HepG2 (cell line): Measurements from ENCODE around the gene STUB1. TPM values are rescaled to one million over a fixed set of nuclear protein-coding genes. Genes with fewer than 3 reads are reported as not detected.

ENCODE experiments used
- AGO1 ChIP-seq: fragments of 200-400 bp; formaldehyde crosslinking; IDR thresholded peaks from 2 replicates; pipeline ENCODE4 v1.6.1; 2017; ENCODE audit warnings: mild to moderate bottlenecking, low read depth, low read length, moderate library complexity; ENCODE audit not compliant: poor library complexity, severe bottlenecking
- ARID5B ChIP-seq: IDR thresholded peaks from 2 replicates; pipeline ENCODE4 v1.4.0; 2020; ENCODE audit warnings: mild to moderate bottlenecking, missing genetic modification reagents
- ATF7-NPFF ChIP-seq: sonication (generic); formaldehyde crosslinking; IDR thresholded peaks from 2 replicates; pipeline ENCODE4 v1.8.1; 2023; ENCODE audit warnings: mild to moderate bottlenecking, low read depth, missing genetic modification reagents, moderate library complexity
- ELF3 ChIP-seq: IDR thresholded peaks from 2 replicates; pipeline ENCODE4 v1.6.1; 2016; ENCODE audit warnings: missing genetic modification reagents, missing compliant biosample characterization
- GABPB1 ChIP-seq: IDR thresholded peaks from 2 replicates; pipeline ENCODE4 v1.6.1; 2016; ENCODE audit warnings: mild to moderate bottlenecking, missing genetic modification reagents, moderate library complexity, missing compliant biosample characterization
- HDAC1 ChIP-seq: sonication (generic); formaldehyde crosslinking; IDR thresholded peaks from 2 replicates; pipeline ENCODE4 v1.5.1; 2020; ENCODE audit warnings: mild to moderate bottlenecking, missing genetic modification reagents
- HNRNPLL ChIP-seq: fragments of 200-400 bp; formaldehyde crosslinking; IDR thresholded peaks from 2 replicates; pipeline ENCODE4 v1.6.1; 2017; ENCODE audit warnings: mild to moderate bottlenecking, low read depth, low read length; ENCODE audit not compliant: poor library complexity, severe bottlenecking
- MEIS1 ChIP-seq: sonication (generic); formaldehyde crosslinking; IDR thresholded peaks from 2 replicates; pipeline ENCODE4 v1.9.0; 2021; ENCODE audit warnings: mild to moderate bottlenecking, missing genetic modification reagents, moderate library complexity, borderline replicate concordance
- NR2F6 ChIP-seq, 2 experiments: IDR thresholded peaks; 2 replicates each; pipeline ENCODE4 v1.6.1; 2016; ENCODE audit warnings: antibody characterized with exemption in 1 of 2, mild to moderate bottlenecking in 1 of 2
- PATZ1 ChIP-seq: sonication (generic); formaldehyde crosslinking; IDR thresholded peaks from 2 replicates; pipeline ENCODE4 v1.4.0; 2020; ENCODE audit warnings: missing genetic modification reagents
- STAT5B ChIP-seq: sonication (generic); formaldehyde crosslinking; IDR thresholded peaks from 2 replicates; pipeline ENCODE4 v1.4.0; 2020; ENCODE audit warnings: missing genetic modification reagents
- TAF1 ChIP-seq: sonication (generic); formaldehyde crosslinking; IDR thresholded peaks from 2 replicates; pipeline ENCODE4 v1.4.0; 2020; ENCODE audit warnings: missing genetic modification reagents
- ZBTB38 ChIP-seq: sonication (generic); formaldehyde crosslinking; IDR thresholded peaks from 2 replicates; pipeline ENCODE4 v1.5.1; 2020; ENCODE audit warnings: mild to moderate bottlenecking, missing genetic modification reagents
- ZC3H13 ChIP-seq: sonication (generic); formaldehyde crosslinking; IDR thresholded peaks from 2 replicates; pipeline ENCODE4 v1.8.1; 2023; ENCODE audit warnings: mild to moderate bottlenecking, missing genetic modification reagents, moderate library complexity
- ZFX ChIP-seq: sonication (generic); formaldehyde crosslinking; IDR thresholded peaks from 2 replicates; pipeline ENCODE4 v1.4.0; 2020; ENCODE audit warnings: mild to moderate bottlenecking, low read depth, missing genetic modification reagents, moderate library complexity
- ZNF350 ChIP-seq: sonication (generic); formaldehyde crosslinking; IDR thresholded peaks from 2 replicates; pipeline ENCODE4 v1.4.0; 2020; ENCODE audit warnings: mild to moderate bottlenecking, low read depth, missing genetic modification reagents, borderline replicate concordance
- ZNF383 ChIP-seq: sonication (generic); formaldehyde crosslinking; IDR thresholded peaks from 2 replicates; pipeline ENCODE4 v1.4.0; 2020; ENCODE audit warnings: missing genetic modification reagents, mild to moderate bottlenecking, borderline replicate concordance
- ZNF639 ChIP-seq: conservative IDR thresholded peaks from 2 replicates; pipeline ENCODE4 v1.6.1; 2018; ENCODE audit warnings: missing genetic modification reagents
- ZNF691 ChIP-seq: sonication (generic); formaldehyde crosslinking; IDR thresholded peaks from 2 replicates; pipeline ENCODE4 v1.4.0; 2020; ENCODE audit warnings: missing genetic modification reagents, low read depth, mild to moderate bottlenecking, borderline replicate concordance
- ZNF768 ChIP-seq: sonication (generic); formaldehyde crosslinking; IDR thresholded peaks from 2 replicates; pipeline ENCODE4 v1.4.0; 2020; ENCODE audit warnings: missing genetic modification reagents
- polyA plus RNA-seq, 8 experiments: library from polyadenylated mRNA; depleted of rRNA in 3 of 8; stranded (reverse) in 7 of 8; unstranded in 1 of 8; fragments of >200 nt; fragmentation: Illumina TruSeq in 4 of 8; extraction: Trizol in 4 of 8; gene quantifications; 2 replicates each; pipeline versions ENCODE4 v1.2.1 to v1.2.3, GENCODE V29; 2011 to 2016; ENCODE audit warnings: low read depth in 4 of 8, missing spikeins in 1 of 8, mixed read lengths in 1 of 8; ENCODE audit not compliant: insufficient read depth in 1 of 8
- total RNA-seq, 5 experiments: library from RNA; depleted of rRNA; stranded (reverse); fragments of >200 nt; fragmentation: Illumina TruSeq; extraction: Trizol; gene quantifications; 2 replicates each; pipeline ENCODE4 v1.2.3, GENCODE V29; 2016; ENCODE audit warnings: low read depth in 1 of 5

STUB1 gene
- total and polyA plus RNA-seq, 2 of the 13 experiments (the other 11 are each of a cell fraction or from before 2014, with no cell fraction given), result 52.9 to 78.2 TPM

- peak; percentile 49 for TF ChIP-seq HNRNPLL
- TF ChIP-seq GABPB1, result peak; percentile 61; the same call in 1 of the 2 replicates
- 0 out of 2 replicates have a peak, but pooled peaks have one; percentile 37 for TF ChIP-seq ZNF383 (CRISPR knock-in tag)
- TF ChIP-seq TAF1 (CRISPR knock-in tag), result peak; percentile 29; the same call in 1 of the 2 replicates
- peak; percentile 43 for TF ChIP-seq ZNF350 (CRISPR knock-in tag)
- 0 out of 2 replicates have a peak, but pooled peaks have one; percentile 17 for TF ChIP-seq ZNF691 (CRISPR knock-in tag)
- peak; percentile 48; the same call in 1 of the 2 replicates for TF ChIP-seq ZFX
- no peak for TF ChIP-seq STAT5B
- TF ChIP-seq NR2F6 (IDR thresholded peaks at IDR 0.05), result no peak
- 0 out of 2 replicates have a peak, but pooled peaks have one; percentile 6 for TF ChIP-seq NR2F6 (CRISPR knock-in tag; IDR thresholded peaks at IDR 0.05)
- TF ChIP-seq ELF3 (CRISPR knock-in tag), result 0 out of 2 replicates have a peak, but pooled peaks have one; percentile 8
- 0 out of 2 replicates have a peak, but pooled peaks have one; percentile 16 for TF ChIP-seq ZC3H13 (CRISPR knock-in tag)
- TF ChIP-seq ZNF768 (CRISPR knock-in tag), result peak; percentile 30; the same call in 1 of the 2 replicates
- TF ChIP-seq ARID5B (CRISPR knock-in tag), result peak; percentile 35; the same call in 1 of the 2 replicates
- peak; percentile 75 for TF ChIP-seq AGO1
- TF ChIP-seq PATZ1 (CRISPR knock-in tag), result peak; percentile 70
- peak; percentile 34; the same call in 1 of the 2 replicates for TF ChIP-seq ZBTB38 (CRISPR knock-in tag)
- no peak for TF ChIP-seq MEIS1
- TF ChIP-seq HDAC1 (CRISPR knock-in tag), result peak; percentile 15; the same call in 1 of the 2 replicates
- peak; percentile 77; the same call in 1 of the 2 replicates for TF ChIP-seq ATF7-NPFF (CRISPR knock-in tag)
- TF ChIP-seq ZNF639 (CRISPR knock-in tag), result peak; percentile 53; the same call in 1 of the 2 replicates
Observed at GRCh38 chr16:727291-727977, 47.2 kb downstream of the STUB1 start (continued).
